Left lung (tissue), 10 donors: ENCODE data around the gene CEBPA. TPM values are rescaled to one million over a fixed set of nuclear protein-coding genes. Genes with fewer than 3 reads are reported as not detected.
"Not testable (repeated sequence)": the region's sequence is repeated elsewhere in the genome, so short reads cannot be mapped to it uniquely, and the experiment has no call there.

Source experiments
- ATAC-seq: fragments of 200-7000 bp; cut with Tn5 transposase; one replicate; pipeline ENCODE4 v1.9.1; 2020; ENCODE audit warnings: moderate library complexity
- DNase-seq, 4 donors: peaks; one replicate each; pipeline ENCODE4 v3.0.0-alpha.2; 2013 to 2020
- H3K27ac ChIP-seq, 2 donors: fragments of 200-600 bp; sonication (generic) in 1 of 2; one replicate each; pipeline versions ENCODE4 v1.5.0 to v1.8.0; 2020 to 2021
- H3K27me3 ChIP-seq, 2 donors: fragments of 200-600 bp; sonication (generic) in 1 of 2; one replicate each; pipeline versions ENCODE4 v1.5.0 to v1.8.0; 2020 to 2021
- H3K36me3 ChIP-seq, 2 donors: fragments of 200-600 bp; sonication (generic) in 1 of 2; one replicate each; pipeline versions ENCODE4 v1.5.0 to v1.8.0; 2020 to 2021
- H3K4me1 ChIP-seq, 2 donors: fragments of 200-600 bp; one replicate each; pipeline ENCODE4 v1.8.0; 2021
- H3K4me3 ChIP-seq, 2 donors: fragments of 200-600 bp; sonication (generic) in 1 of 2; one replicate each; pipeline versions ENCODE4 v1.5.0 to v1.8.0; 2020 to 2021; ENCODE audit warnings: mild to moderate bottlenecking in 1 of 2
- H3K9me3 ChIP-seq, 2 donors: fragments of 200-600 bp; sonication (generic) in 1 of 2; one replicate each; pipeline versions ENCODE4 v1.5.0 to v1.8.0; 2020 to 2021
- CTCF ChIP-seq, 2 donors: fragments of 200-600 bp; sonication (generic) in 1 of 2; IDR thresholded peaks; one replicate each; pipeline versions ENCODE4 v1.5.0 to v1.8.0; 2021; ENCODE audit warnings: antibody characterized with exemption in 2 of 2
- intact Hi-C, 2 donors: fragments of 100-400 bp; cut with DNase I; formaldehyde crosslinking; loops; one replicate each; pipeline versions ENCODE4 v1.11.2 to v1.14.2; 2022
- polyA plus RNA-seq, 6 donors: library from polyadenylated mRNA; unstranded; fragments of 120-200 nt; gene quantifications; one replicate each; pipeline ENCODE4 v1.2.1, GENCODE V29; 2013; ENCODE audit not compliant: insufficient read length in 6 of 6
- total RNA-seq, 2 donors: library from RNA; stranded (reverse); fragmentation: NEBNext Ultra II Directional; extraction: Animal tissue kit (Norgen Biotek cat#: 25700); gene quantifications; one replicate each; pipeline ENCODE4 v1.2.1, GENCODE V29; 2021
- donor health status: DM: no; HTN: yes; CAD: no.
- donor health status: DM: no; HTN: no; CAD: no.

CEBPA gene
- total and polyA plus RNA-seq, 8 donors, result 11.2 to 93.8 (median 16.5) TPM

DNA sequence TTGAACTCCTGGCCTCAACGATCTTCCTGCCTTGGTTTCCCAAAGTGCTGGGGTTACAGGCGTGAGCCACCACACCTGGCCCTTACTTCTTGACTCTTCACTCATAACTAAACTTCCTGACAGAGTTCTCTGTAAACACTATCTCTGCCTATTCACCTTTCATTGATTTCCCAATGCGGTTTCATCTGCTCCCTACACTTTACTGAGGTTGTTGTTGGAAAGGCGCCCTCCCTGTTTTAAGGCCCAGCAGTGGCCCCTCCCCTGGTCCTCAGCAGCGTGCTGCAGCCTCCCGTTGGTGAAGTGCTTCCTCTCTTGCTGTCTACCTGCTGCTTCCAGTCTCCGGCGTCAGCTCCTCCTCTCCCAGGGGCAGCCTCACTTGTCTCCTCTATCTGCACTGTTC lies 26.7 kb upstream of the CEBPA start:
- H3K4me1 ChIP-seq, result peaks cover 0 to 29% of the 10 kb centered on the region in 2 donors
- DNase-seq (no peak), ATAC-seq (no peak)
- no peaks in the 10 kb centered on the region for H3K36me3 ChIP-seq
- no peak overlapping the region for H3K4me3 ChIP-seq
- intact Hi-C loops, result no loop called here
- peaks cover 0 to 7% of the 10 kb centered on the region in 2 donors for H3K9me3 ChIP-seq
- no peak for TF ChIP-seq CTCF (IDR thresholded peaks at IDR 0.05)
- peaks cover 0 to 5% of the 10 kb centered on the region in 2 donors for H3K27me3 ChIP-seq
- H3K27ac ChIP-seq, result no peak overlapping the region

DNA sequence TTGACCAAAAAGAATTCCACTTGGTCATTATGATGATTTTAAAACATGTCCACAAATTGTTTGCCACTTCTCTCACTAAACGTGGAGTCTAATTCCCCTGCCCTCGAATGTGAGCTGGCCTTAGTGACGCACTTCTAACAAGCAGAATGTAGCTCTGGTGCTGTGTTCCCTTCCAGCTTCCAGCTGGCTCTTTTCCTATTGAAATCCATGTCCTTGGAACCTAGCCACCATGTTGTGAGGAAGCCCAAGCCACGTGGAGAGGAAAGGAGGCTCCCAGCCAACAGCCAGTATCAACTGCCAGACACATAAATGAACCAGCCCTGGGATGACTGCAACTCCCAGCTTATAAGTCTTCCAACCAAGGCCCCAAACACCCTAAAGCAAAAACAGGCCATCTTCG lies 23.6 kb upstream of the CEBPA start:
- peaks cover 0 to 5% of the 10 kb centered on the region in 2 donors for H3K27me3 ChIP-seq
- TF ChIP-seq CTCF (IDR thresholded peaks at IDR 0.05), result no peak
- H3K27ac ChIP-seq, result no peak overlapping the region
- H3K36me3 ChIP-seq, result no peaks in the 10 kb centered on the region
- ATAC-seq, result no peak
- H3K9me3 ChIP-seq, result peaks cover 0 to 10% of the 10 kb centered on the region in 2 donors
- no peak for DNase-seq
- H3K4me1 ChIP-seq, result peaks cover 0 to 18% of the 10 kb centered on the region in 2 donors
- no peak overlapping the region for H3K4me3 ChIP-seq
- intact Hi-C loops, result no loop called here

DNA sequence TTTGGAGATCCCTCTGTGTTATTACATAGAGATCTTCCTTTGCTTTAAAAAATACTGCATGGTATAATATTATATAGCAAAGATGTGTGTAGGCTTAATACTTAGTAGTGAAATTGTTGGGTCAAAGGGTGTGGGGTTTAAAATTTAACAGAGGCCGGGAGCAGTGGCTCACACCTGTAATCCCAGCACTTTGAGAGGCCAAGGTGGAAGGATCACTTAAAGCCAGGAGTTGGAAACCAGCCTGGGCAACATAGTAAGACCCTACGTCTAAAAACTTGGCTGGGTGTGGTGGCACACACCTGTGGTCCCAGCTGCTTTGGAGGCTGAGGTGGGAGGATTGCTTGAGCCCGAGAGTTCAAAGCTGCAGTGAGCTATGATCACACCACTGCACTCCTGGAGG lies 22.3 kb upstream of the CEBPA start:
- intact Hi-C loops, result no loop called here
- Histone ChIP-seq H3K9me3 (peaks cover 0 to 10% of the 10 kb centered on the region in 2 donors), H3K4me1 (peaks cover 0 to 5% of the 10 kb centered on the region in 2 donors), H3K27me3 (peaks cover 0 to 5% of the 10 kb centered on the region in 2 donors), H3K27ac (no peak overlapping the region), H3K4me3 (no peak overlapping the region), H3K36me3 (no peaks in the 10 kb centered on the region)
- TF ChIP-seq CTCF (IDR thresholded peaks at IDR 0.05), result no peak
- DNase-seq, result no peak
- ATAC-seq, result no peak

GRCh38 chr19:33323093-33323820 lies 20.9 kb upstream of the CEBPA start:
- Histone ChIP-seq H3K27ac (no peak overlapping the region), H3K4me3 (no peak overlapping the region), H3K36me3 (no peaks in the 10 kb centered on the region), H3K27me3 (no peaks in the 10 kb centered on the region), H3K9me3 (peaks cover 0 to 10% of the 10 kb centered on the region in 2 donors), H3K4me1 (no peaks in the 10 kb centered on the region)
- TF ChIP-seq CTCF (IDR thresholded peaks at IDR 0.05), result no peak
- DNase-seq (no peak), ATAC-seq (no peak)
- intact Hi-C loops, result no loop called here

DNA sequence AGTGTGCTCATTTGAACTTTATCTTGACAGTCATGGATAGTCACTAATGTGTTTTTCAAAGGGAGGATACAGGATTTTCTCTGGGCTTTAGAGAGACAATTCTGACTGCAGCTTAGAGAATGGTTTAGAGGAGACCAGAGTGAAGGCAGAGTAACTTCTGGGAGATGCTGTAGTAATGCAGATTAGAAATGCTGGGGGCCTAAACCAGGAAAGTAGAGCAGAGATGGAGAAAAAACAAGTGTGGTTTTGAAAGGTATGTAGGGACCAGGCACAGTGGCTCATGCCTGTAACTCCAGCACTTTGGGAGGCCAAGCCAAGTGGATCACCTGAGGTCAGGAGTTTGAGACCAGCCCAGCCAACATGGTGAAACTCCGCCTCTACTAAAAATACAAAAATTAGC lies 18.3 kb upstream of the CEBPA start:
- H3K27me3 ChIP-seq, result no peaks in the 10 kb centered on the region
- no peak for TF ChIP-seq CTCF (IDR thresholded peaks at IDR 0.05)
- H3K36me3 ChIP-seq, result no peaks in the 10 kb centered on the region
- DNase-seq, result no peak
- ATAC-seq, result no peak
- H3K27ac ChIP-seq, result no peak overlapping the region
- intact Hi-C loops, result no loop called here
- no peaks in the 10 kb centered on the region for H3K4me1 ChIP-seq
- H3K4me3 ChIP-seq, result no peak overlapping the region
- H3K9me3 ChIP-seq, result peaks cover 0 to 5% of the 10 kb centered on the region in 2 donors

DNA sequence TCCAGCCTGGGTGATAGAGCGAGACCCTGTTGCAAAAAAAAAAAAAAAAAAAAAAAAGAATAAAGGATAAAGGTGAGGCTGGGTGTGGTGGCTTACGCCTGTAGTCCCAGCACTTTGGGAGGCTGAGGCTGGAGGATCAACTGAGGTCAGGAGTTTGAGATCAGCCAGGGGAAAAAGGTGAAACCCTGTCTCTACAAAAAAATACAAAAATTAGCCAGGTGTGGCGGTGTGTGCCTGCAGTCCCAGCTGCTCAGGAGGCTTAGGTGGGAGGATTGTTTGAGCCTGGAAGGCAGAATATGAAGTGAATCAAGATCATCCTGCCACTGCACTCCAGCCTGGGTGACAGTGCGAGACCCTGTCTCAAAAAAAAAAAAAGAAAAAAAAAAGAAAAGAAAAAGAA lies 15.7 kb upstream of the CEBPA start:
- H3K9me3 ChIP-seq, DNase-seq, H3K4me3 ChIP-seq, H3K4me1 ChIP-seq, H3K36me3 ChIP-seq, ATAC-seq, intact Hi-C loops, H3K27me3 ChIP-seq, H3K27ac ChIP-seq: not testable (repeated sequence)
